Body of pancreas (tissue), 4 donors: ENCODE data around the gene RAP1GAP2.

Experiments used
- POLR2A ChIP-seq, 3 donors: fragments of 450-650 bp; IDR thresholded peaks; one replicate each; pipeline ENCODE4 v1.6.1; 2016; ENCODE audit warnings: antibody characterized with exemption in 3 of 3, mild to moderate bottlenecking in 2 of 3
- TF ChIP-seq, protein P1 (sequence below), 7 experiments: fragments of 450-650 bp in 4 of 7; fragments of 200-600 bp in 3 of 7; sonication (generic) in 3 of 7; IDR thresholded peaks; one replicate each; pipeline ENCODE4 v1.5.1; 2016 to 2019; ENCODE audit warnings: antibody characterized with exemption in 7 of 7

DNA sequence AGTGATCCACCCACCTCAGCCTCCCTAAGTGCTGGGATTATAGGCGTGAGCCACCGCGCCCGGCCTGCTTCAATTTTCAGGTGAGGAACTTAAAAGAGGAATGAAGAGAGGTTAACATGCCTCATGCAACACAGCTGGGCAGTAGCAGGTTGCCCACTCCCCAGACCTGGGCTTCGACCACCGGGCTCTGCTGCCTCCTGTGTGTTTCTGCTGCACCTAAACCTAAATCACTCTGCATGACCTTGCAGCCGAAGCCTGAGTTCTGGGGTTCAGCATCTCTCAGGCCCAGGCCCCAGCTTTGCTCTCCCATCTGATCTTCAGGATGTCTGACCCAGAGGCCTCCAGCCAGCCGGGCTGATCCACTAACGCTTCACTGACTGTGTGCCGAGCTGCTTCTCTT lies 154.6 kb downstream of the RAP1GAP2 start:
- TF ChIP-seq, protein P1, sequence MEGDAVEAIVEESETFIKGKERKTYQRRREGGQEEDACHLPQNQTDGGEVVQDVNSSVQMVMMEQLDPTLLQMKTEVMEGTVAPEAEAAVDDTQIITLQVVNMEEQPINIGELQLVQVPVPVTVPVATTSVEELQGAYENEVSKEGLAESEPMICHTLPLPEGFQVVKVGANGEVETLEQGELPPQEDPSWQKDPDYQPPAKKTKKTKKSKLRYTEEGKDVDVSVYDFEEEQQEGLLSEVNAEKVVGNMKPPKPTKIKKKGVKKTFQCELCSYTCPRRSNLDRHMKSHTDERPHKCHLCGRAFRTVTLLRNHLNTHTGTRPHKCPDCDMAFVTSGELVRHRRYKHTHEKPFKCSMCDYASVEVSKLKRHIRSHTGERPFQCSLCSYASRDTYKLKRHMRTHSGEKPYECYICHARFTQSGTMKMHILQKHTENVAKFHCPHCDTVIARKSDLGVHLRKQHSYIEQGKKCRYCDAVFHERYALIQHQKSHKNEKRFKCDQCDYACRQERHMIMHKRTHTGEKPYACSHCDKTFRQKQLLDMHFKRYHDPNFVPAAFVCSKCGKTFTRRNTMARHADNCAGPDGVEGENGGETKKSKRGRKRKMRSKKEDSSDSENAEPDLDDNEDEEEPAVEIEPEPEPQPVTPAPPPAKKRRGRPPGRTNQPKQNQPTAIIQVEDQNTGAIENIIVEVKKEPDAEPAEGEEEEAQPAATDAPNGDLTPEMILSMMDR (IDR thresholded peaks at IDR 0.05) = no peak
- no peak for TF ChIP-seq POLR2A (IDR thresholded peaks at IDR 0.05)
